Measurements from ENCODE around the gene TMEM179B. TPM values are rescaled to one million over a fixed set of nuclear protein-coding genes. Genes with fewer than 3 reads are reported as not detected.

TMEM179B gene
- total and polyA plus RNA-seq, 9 of the 15 experiments (the other 6 are each of a cell fraction or from before 2014, with no cell fraction given) = 27.7 to 105 (median 37.0) TPM

- TF ChIP-seq MGA (IDR thresholded peaks at IDR 0.05) = no peak
Observed at GRCh38 chr11:62804310-62805075, 17.3 kb downstream of the TMEM179B start (continued).
